KMS-11 (cell line): ENCODE data around the gene TMEM252.

ENCODE experiments used
- H2AFZ ChIP-seq: fragments of 200-600 bp; sonication (generic); 2 replicates; pipeline ENCODE4 v1.6.1; 2016; ENCODE audit warnings: antibody characterized with exemption, mixed run types, low read depth
- H3K27ac ChIP-seq: fragments of 200-600 bp; sonication (generic); 2 replicates; pipeline ENCODE4 v1.6.1; 2016; ENCODE audit warnings: mild to moderate bottlenecking, mixed run types
- H3K27me3 ChIP-seq: fragments of 200-600 bp; sonication (generic); 2 replicates; pipeline ENCODE4 v1.6.1; 2017; ENCODE audit warnings: mild to moderate bottlenecking, low read depth, mixed run types, moderate library complexity; ENCODE audit not compliant: insufficient read depth
- H3K36me3 ChIP-seq: fragments of 200-600 bp; sonication (generic); 2 replicates; pipeline ENCODE4 v1.6.1; 2017; ENCODE audit warnings: mild to moderate bottlenecking, mixed run types; ENCODE audit not compliant: insufficient read depth
- H3K4me1 ChIP-seq: fragments of 200-600 bp; sonication (generic); 2 replicates; pipeline ENCODE4 v1.6.1; 2016; ENCODE audit warnings: mild to moderate bottlenecking, low read depth, mixed run types; ENCODE audit not compliant: poor library complexity, severe bottlenecking
- H3K4me2 ChIP-seq: fragments of 200-600 bp; sonication (generic); 2 replicates; pipeline ENCODE4 v1.7.0; 2016; ENCODE audit warnings: mild to moderate bottlenecking, mixed run types
- H3K4me3 ChIP-seq: fragments of 200-600 bp; sonication (generic); IDR thresholded peaks from 2 replicates; pipeline ENCODE4 v1.6.1; 2017; ENCODE audit warnings: low read depth, low read length, mixed read lengths; ENCODE audit not compliant: insufficient read depth
- H3K79me2 ChIP-seq: fragments of 200-600 bp; sonication (generic); 2 replicates; pipeline ENCODE4 v1.6.1; 2016; ENCODE audit warnings: low read depth, mixed run types; ENCODE audit not compliant: insufficient read depth
- H3K9ac ChIP-seq: fragments of 200-600 bp; sonication (generic); 2 replicates; pipeline ENCODE4 v1.6.1; 2016; ENCODE audit warnings: mild to moderate bottlenecking, mixed run types
- H4K20me1 ChIP-seq: fragments of 200-600 bp; sonication (generic); 2 replicates; pipeline ENCODE4 v1.6.1; 2016; ENCODE audit warnings: mild to moderate bottlenecking, mixed run types; ENCODE audit not compliant: insufficient read depth
- CTCF ChIP-seq: fragments of 200-600 bp; sonication (generic); conservative IDR thresholded peaks from 2 replicates; pipeline ENCODE4 v1.6.1; 2017; ENCODE audit warnings: low read depth, mild to moderate bottlenecking, antibody characterized with exemption, low read length, moderate library complexity, mixed read lengths

Gene TMEM252

GRCh38 chr9:68507806-68508145 lies 32.9 kb downstream of the TMEM252 start:
- Histone ChIP-seq H3K36me3 (no peaks in the 10 kb centered on the region), H3K79me2 (no peaks in the 10 kb centered on the region), H3K9ac (no peak overlapping the region), H3K27me3 (no peaks in the 10 kb centered on the region), H3K4me1 (no peaks in the 10 kb centered on the region), H3K27ac (no peak overlapping the region), H3K4me2 (no peak overlapping the region), H4K20me1 (no peaks in the 10 kb centered on the region), H3K4me3 (no peak overlapping the region), H2AFZ (no peak overlapping the region)
- no peak for TF ChIP-seq CTCF

- H3K9ac ChIP-seq = no peak overlapping the region
- no peaks in the 10 kb centered on the region for H3K36me3 ChIP-seq
- no peaks in the 10 kb centered on the region for H3K4me1 ChIP-seq
- no peaks in the 10 kb centered on the region for H3K27me3 ChIP-seq
- H2AFZ ChIP-seq = no peak overlapping the region
- no peak overlapping the region for H3K4me3 ChIP-seq
- TF ChIP-seq CTCF = peak; percentile 58; the same call in 1 of the 2 replicates
- no peaks in the 10 kb centered on the region for H3K79me2 ChIP-seq
- H3K27ac ChIP-seq = no peak overlapping the region
- no peak overlapping the region for H3K4me2 ChIP-seq
- no peaks in the 10 kb centered on the region for H4K20me1 ChIP-seq
These were observed 33.4 kb downstream of the TMEM252 start for GRCh38 chr9:68507130-68507805.

- H3K9ac ChIP-seq = no peak overlapping the region
- H3K4me2 ChIP-seq = no peak overlapping the region
- H2AFZ ChIP-seq = no peak overlapping the region
- no peaks in the 10 kb centered on the region for H3K79me2 ChIP-seq
- H3K4me3 ChIP-seq = no peak overlapping the region
- H3K4me1 ChIP-seq = no peaks in the 10 kb centered on the region
- no peak overlapping the region for H3K27ac ChIP-seq
- no peak for TF ChIP-seq CTCF
- H4K20me1 ChIP-seq = no peaks in the 10 kb centered on the region
- no peaks in the 10 kb centered on the region for H3K36me3 ChIP-seq
- no peaks in the 10 kb centered on the region for H3K27me3 ChIP-seq
These were observed 34.1 kb downstream of the TMEM252 start for GRCh38 chr9:68506551-68506950.

GRCh38 chr9:68505681-68506409 lies 34.8 kb downstream of the TMEM252 start:
- Histone ChIP-seq H3K4me1 (no peaks in the 10 kb centered on the region), H4K20me1 (no peaks in the 10 kb centered on the region), H2AFZ (no peak overlapping the region), H3K4me3 (no peak overlapping the region), H3K9ac (no peak overlapping the region), H3K27ac (no peak overlapping the region), H3K79me2 (no peaks in the 10 kb centered on the region), H3K36me3 (no peaks in the 10 kb centered on the region), H3K27me3 (no peaks in the 10 kb centered on the region), H3K4me2 (no peak overlapping the region)
- no peak for TF ChIP-seq CTCF
